Neural progenitor cell (in vitro differentiated cells): Measurements from ENCODE around the gene KCNK10. TPM values are rescaled to one million over a fixed set of nuclear protein-coding genes. Genes with fewer than 3 reads are reported as not detected.

ENCODE experiments used
- DNase-seq: peaks from one replicate; pipeline ENCODE4 v3.0.0-alpha.2; 2016; ENCODE audit warnings: low spot score
- H2AFZ ChIP-seq: fragments of 200-600 bp; sonication (generic); replicated peaks from 2 replicates; pipeline ENCODE4 v1.6.1; 2016; ENCODE audit warnings: antibody characterized with exemption
- H3F3A ChIP-seq: fragments of 200-600 bp; sonication (generic); 2 replicates; pipeline ENCODE4 v1.6.1; 2016; ENCODE audit warnings: antibody characterized with exemption, low read depth
- H3K27ac ChIP-seq: fragments of 200-600 bp; sonication (generic); 2 replicates; pipeline ENCODE4 v1.5.1; 2016; ENCODE audit warnings: mild to moderate bottlenecking
- H3K27me3 ChIP-seq: fragments of 200-600 bp; sonication (generic); 2 replicates; pipeline ENCODE4 v1.6.1; 2016; ENCODE audit warnings: mild to moderate bottlenecking, moderate library complexity
- H3K36me3 ChIP-seq: fragments of 200-600 bp; sonication (generic); 2 replicates; pipeline ENCODE4 v1.5.1; 2016
- H3K4me1 ChIP-seq: fragments of 200-600 bp; sonication (generic); 2 replicates; pipeline ENCODE4 v1.6.1; 2016; ENCODE audit warnings: mixed run types
- H3K4me2 ChIP-seq: fragments of 200-600 bp; sonication (generic); 2 replicates; pipeline ENCODE4 v1.6.1; 2016
- H3K4me3 ChIP-seq: fragments of 200-600 bp; sonication (generic); 2 replicates; pipeline ENCODE4 v1.5.1; 2016
- H3K79me2 ChIP-seq: fragments of 200-600 bp; sonication (generic); 2 replicates; pipeline ENCODE4 v1.6.1; 2016; ENCODE audit warnings: low read depth
- H3K9ac ChIP-seq: fragments of 200-600 bp; sonication (generic); 2 replicates; pipeline ENCODE4 v1.6.1; 2016
- H3K9me3 ChIP-seq: fragments of 200-600 bp; sonication (generic); 2 replicates; pipeline ENCODE4 v1.5.1; 2016; ENCODE audit warnings: low read depth
- H4K20me1 ChIP-seq: fragments of 200-600 bp; sonication (generic); 2 replicates; pipeline ENCODE4 v1.6.1; 2016; ENCODE audit warnings: low read depth
- H3K27ac Mint-ChIP-seq: 3 replicates; pipeline ENCODE4 v1.8.0; 2021; ENCODE audit warnings: mixed read lengths
- H3K27me3 Mint-ChIP-seq: 2 replicates; pipeline ENCODE4 v1.8.0; 2022; ENCODE audit warnings: low read depth, mild to moderate bottlenecking, inconsistent platforms, moderate library complexity, mixed read lengths; ENCODE audit not compliant: insufficient read depth
- H3K36me3 Mint-ChIP-seq: 3 replicates; pipeline ENCODE4 v1.8.0; 2021; ENCODE audit warnings: mixed read lengths
- H3K4me1 Mint-ChIP-seq: 3 replicates; pipeline ENCODE4 v1.8.0; 2021; ENCODE audit warnings: mixed read lengths
- H3K4me3 Mint-ChIP-seq: 3 replicates; pipeline ENCODE4 v1.8.0; 2021; ENCODE audit warnings: mild to moderate bottlenecking, moderate library complexity, mixed read lengths
- H3K9me3 Mint-ChIP-seq: 3 replicates; pipeline ENCODE4 v1.8.0; 2020; ENCODE audit warnings: mixed read lengths
- EZH2 ChIP-seq: fragments of 200-600 bp; sonication (generic); IDR thresholded peaks from 2 replicates; pipeline ENCODE4 v1.6.1; 2017; ENCODE audit warnings: antibody characterized with exemption, mild to moderate bottlenecking, moderate library complexity
- EZH2phosphoT487 ChIP-seq: fragments of 200-600 bp; sonication (generic); IDR thresholded peaks from 2 replicates; pipeline ENCODE4 v1.6.1; 2017; ENCODE audit warnings: antibody characterized with exemption
- total RNA-seq: library from RNA; depleted of rRNA; stranded (reverse); fragments of >200 nt; gene quantifications from 2 replicates; pipeline ENCODE4 v1.2.3, GENCODE V29; 2015; ENCODE audit warnings: low replicate concordance
- TF ChIP-seq, protein P1 (sequence below): fragments of 200-600 bp; sonication (generic); IDR thresholded peaks from 2 replicates; pipeline ENCODE4 v1.5.1; 2017; ENCODE audit warnings: antibody characterized with exemption, mild to moderate bottlenecking

Gene KCNK10
- total RNA-seq, 1 donor from 2014 or later, result 6.9 TPM

DNA sequence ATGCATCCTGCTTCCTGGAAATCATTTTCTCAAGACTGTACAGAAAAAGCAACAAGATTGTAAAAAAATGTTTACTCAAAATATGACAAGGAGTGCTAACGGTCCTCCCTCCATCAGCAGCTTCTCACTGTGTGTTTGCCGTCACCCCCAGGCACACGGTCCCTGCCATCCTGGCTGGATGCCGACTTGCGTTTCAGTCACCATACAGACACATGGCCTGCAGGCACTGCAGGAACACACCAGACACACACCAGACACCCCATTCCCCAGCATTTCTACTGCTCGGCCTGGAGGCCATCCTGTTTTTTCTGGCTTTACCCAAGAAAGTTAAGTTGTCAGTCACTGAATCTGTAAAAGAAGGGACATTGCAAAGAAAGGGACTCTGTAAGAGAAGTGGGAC is 10.8 kb downstream of the KCNK10 start:
- no peaks in the 10 kb centered on the region for H3K9me3 ChIP-seq
- peaks cover 61% of the 10 kb centered on the region for H3K4me1 ChIP-seq
- Mint-ChIP-seq H3K27ac (no peak overlapping the region), H3K27me3 (peaks cover 4% of the 10 kb centered on the region), H3K4me1 (peaks cover 12% of the 10 kb centered on the region), H3K36me3 (peaks cover 24% of the 10 kb centered on the region), H3K9me3 (peaks cover 36% of the 10 kb centered on the region), H3K4me3 (no peak overlapping the region)
- TF ChIP-seq EZH2 (no peak), EZH2phosphoT487 (no peak)
- TF ChIP-seq, protein P1, sequence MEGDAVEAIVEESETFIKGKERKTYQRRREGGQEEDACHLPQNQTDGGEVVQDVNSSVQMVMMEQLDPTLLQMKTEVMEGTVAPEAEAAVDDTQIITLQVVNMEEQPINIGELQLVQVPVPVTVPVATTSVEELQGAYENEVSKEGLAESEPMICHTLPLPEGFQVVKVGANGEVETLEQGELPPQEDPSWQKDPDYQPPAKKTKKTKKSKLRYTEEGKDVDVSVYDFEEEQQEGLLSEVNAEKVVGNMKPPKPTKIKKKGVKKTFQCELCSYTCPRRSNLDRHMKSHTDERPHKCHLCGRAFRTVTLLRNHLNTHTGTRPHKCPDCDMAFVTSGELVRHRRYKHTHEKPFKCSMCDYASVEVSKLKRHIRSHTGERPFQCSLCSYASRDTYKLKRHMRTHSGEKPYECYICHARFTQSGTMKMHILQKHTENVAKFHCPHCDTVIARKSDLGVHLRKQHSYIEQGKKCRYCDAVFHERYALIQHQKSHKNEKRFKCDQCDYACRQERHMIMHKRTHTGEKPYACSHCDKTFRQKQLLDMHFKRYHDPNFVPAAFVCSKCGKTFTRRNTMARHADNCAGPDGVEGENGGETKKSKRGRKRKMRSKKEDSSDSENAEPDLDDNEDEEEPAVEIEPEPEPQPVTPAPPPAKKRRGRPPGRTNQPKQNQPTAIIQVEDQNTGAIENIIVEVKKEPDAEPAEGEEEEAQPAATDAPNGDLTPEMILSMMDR, result no peak
- H2AFZ ChIP-seq, result no peak overlapping the region
- H3K4me3 ChIP-seq, result no peak overlapping the region
- no peaks in the 10 kb centered on the region for H3K27me3 ChIP-seq
- no peak overlapping the region for H3K9ac ChIP-seq
- no peaks in the 10 kb centered on the region for H3K36me3 ChIP-seq
- H3K27ac ChIP-seq, result no peak overlapping the region
- H3F3A ChIP-seq, result peaks cover 24% of the 10 kb centered on the region
- no peak for DNase-seq
- peak overlapping the region; percentile 85 for H3K4me2 ChIP-seq
- H4K20me1 ChIP-seq, result no peaks in the 10 kb centered on the region
- H3K79me2 ChIP-seq, result peaks cover 33% of the 10 kb centered on the region

DNA sequence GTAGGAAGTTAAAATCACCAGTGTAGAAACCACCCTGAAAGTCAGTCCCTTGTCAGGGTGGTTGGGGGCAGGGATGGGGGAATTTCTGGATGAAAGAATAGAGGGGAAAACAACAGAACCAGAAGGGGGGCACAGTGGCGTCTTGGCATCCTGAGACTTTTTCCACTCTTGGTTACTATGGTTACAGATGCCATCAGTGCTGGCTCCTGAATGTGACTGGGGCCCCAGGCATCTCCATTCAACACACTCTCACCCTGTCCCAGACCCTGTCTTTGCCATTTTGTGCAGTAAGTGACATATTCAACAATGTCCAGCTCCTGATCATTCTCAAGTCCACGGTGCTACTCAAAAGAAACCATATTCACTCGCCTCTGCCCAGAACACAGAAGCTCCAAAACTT is 11.3 kb downstream of the KCNK10 start:
- peak overlapping the region; percentile 92 for H3K27ac ChIP-seq
- no peak overlapping the region for H3K27ac Mint-ChIP-seq
- no peak for TF ChIP-seq EZH2phosphoT487
- peaks cover 12% of the 10 kb centered on the region for H3K4me1 Mint-ChIP-seq
- peak; percentile 46 for DNase-seq
- peaks cover 39% of the 10 kb centered on the region for H3K9me3 Mint-ChIP-seq
- H3K36me3 ChIP-seq, result no peaks in the 10 kb centered on the region
- H3K4me2 ChIP-seq, result peak overlapping the region; percentile 85
- H3F3A ChIP-seq, result peaks cover 24% of the 10 kb centered on the region
- peaks cover 56% of the 10 kb centered on the region for H3K4me1 ChIP-seq
- H3K79me2 ChIP-seq, result peaks cover 33% of the 10 kb centered on the region
- H2AFZ ChIP-seq, result no peak overlapping the region
- peaks cover 5% of the 10 kb centered on the region for H3K27me3 Mint-ChIP-seq
- no peaks in the 10 kb centered on the region for H3K27me3 ChIP-seq
- no peak overlapping the region for H3K4me3 ChIP-seq
- H3K9me3 ChIP-seq, result no peaks in the 10 kb centered on the region
- H3K9ac ChIP-seq, result no peak overlapping the region
- peaks cover 28% of the 10 kb centered on the region for H3K36me3 Mint-ChIP-seq
- no peak overlapping the region for H3K4me3 Mint-ChIP-seq
- no peaks in the 10 kb centered on the region for H4K20me1 ChIP-seq

DNA sequence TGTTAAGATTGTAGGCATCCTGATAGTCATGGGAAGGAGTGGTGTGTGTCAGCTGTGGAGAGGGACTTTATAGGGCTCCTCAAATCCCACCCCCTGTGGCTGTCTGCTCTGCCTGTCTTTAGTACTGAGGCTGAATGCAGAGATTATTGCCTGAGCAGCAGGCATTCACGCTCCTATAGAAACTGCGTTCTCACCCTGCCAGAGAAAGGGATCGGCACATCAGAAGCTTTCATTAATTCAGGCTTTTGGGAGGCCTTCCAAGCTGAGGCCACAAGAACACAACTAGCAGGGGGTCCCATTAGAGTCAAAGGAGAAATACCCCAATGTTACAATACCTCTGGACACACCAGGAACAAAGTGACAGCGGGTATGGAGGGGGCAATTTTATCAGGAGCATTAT is 12.6 kb downstream of the KCNK10 start:
- Mint-ChIP-seq H3K4me1 (peaks cover 8% of the 10 kb centered on the region), H3K4me3 (no peak overlapping the region), H3K27me3 (peaks cover 5% of the 10 kb centered on the region), H3K27ac (no peak overlapping the region), H3K9me3 (peaks cover 36% of the 10 kb centered on the region), H3K36me3 (peaks cover 30% of the 10 kb centered on the region)
- Histone ChIP-seq H3F3A (peaks cover 24% of the 10 kb centered on the region), H3K4me2 (peak overlapping the region; percentile 85), H3K27ac (peak overlapping the region; percentile 92), H3K9me3 (no peaks in the 10 kb centered on the region), H2AFZ (no peak overlapping the region), H3K4me3 (peak overlapping the region; percentile 41), H4K20me1 (no peaks in the 10 kb centered on the region), H3K36me3 (no peaks in the 10 kb centered on the region), H3K27me3 (no peaks in the 10 kb centered on the region), H3K4me1 (peaks cover 55% of the 10 kb centered on the region), H3K9ac (no peak overlapping the region), H3K79me2 (peaks cover 33% of the 10 kb centered on the region)
- peak; percentile 95 for DNase-seq
- TF ChIP-seq EZH2phosphoT487, result peak; percentile 67
- TF ChIP-seq, protein P1, result no peak

DNA sequence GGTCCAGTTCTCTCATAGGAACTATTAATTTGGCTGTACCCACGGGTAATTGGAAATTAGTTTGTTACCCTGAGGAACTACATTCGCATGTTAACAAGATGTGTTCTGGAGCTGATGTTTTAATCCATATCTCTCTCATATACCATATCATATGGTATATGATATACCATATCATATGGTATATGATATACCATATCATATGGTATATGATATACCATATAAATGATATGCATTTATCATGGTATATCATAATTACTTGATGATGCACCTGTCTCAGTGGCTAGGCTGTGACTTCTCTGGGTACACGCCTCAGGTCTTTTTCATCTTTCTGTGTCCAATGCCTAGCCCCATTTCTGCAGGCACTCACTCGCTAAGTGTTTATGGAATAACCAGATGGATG is 13.0 kb downstream of the KCNK10 start:
- H3K4me1 ChIP-seq, result peaks cover 57% of the 10 kb centered on the region
- H3K4me3 ChIP-seq, result peak overlapping the region; percentile 41
- H3K27me3 Mint-ChIP-seq, result peaks cover 5% of the 10 kb centered on the region
- peaks cover 8% of the 10 kb centered on the region for H3K4me1 Mint-ChIP-seq
- no peak overlapping the region for H3K9ac ChIP-seq
- H3K4me3 Mint-ChIP-seq, result no peak overlapping the region
- peaks cover 39% of the 10 kb centered on the region for H3K9me3 Mint-ChIP-seq
- H3F3A ChIP-seq, result peaks cover 24% of the 10 kb centered on the region
- no peaks in the 10 kb centered on the region for H3K36me3 ChIP-seq
- no peak overlapping the region for H3K27ac Mint-ChIP-seq
- peak overlapping the region; percentile 92 for H3K27ac ChIP-seq
- TF ChIP-seq EZH2phosphoT487 (no peak), EZH2 (no peak)
- TF ChIP-seq, protein P1, result no peak
- H2AFZ ChIP-seq, result no peak overlapping the region
- H4K20me1 ChIP-seq, result no peaks in the 10 kb centered on the region
- peaks cover 34% of the 10 kb centered on the region for H3K36me3 Mint-ChIP-seq
- H3K27me3 ChIP-seq, result no peaks in the 10 kb centered on the region
- H3K4me2 ChIP-seq, result peak overlapping the region; percentile 85
- DNase-seq, result no peak
- no peaks in the 10 kb centered on the region for H3K9me3 ChIP-seq
- peaks cover 33% of the 10 kb centered on the region for H3K79me2 ChIP-seq
